Measurements from ENCODE around the gene SYT15. TPM values are rescaled to one million over a fixed set of nuclear protein-coding genes. Genes with fewer than 3 reads are reported as not detected.
"Not testable (repeated sequence)": the region's sequence is repeated elsewhere in the genome, so short reads cannot be mapped to it uniquely, and the experiment has no call there.

Gene SYT15
- total RNA-seq, 4 donors from 2014 or later, result 0.18 to 4.1 (median 0.46) TPM

- DNase-seq, H3K36me3 ChIP-seq, H3K9me3 ChIP-seq, H3K4me1 ChIP-seq, H3K4me3 ChIP-seq, H3K27ac ChIP-seq, H3K27me3 ChIP-seq: not testable (repeated sequence)
These were observed 8.6 kb downstream of the SYT15 start for GRCh38 chr10:46587546-46587945.

- H3K9me3 ChIP-seq, DNase-seq, H3K36me3 ChIP-seq, H3K27ac ChIP-seq, H3K27me3 ChIP-seq, H3K4me1 ChIP-seq, H3K4me3 ChIP-seq: not testable (repeated sequence)
These were observed 9.3 kb downstream of the SYT15 start for GRCh38 chr10:46588221-46588620.

- H3K36me3 ChIP-seq, H3K27me3 ChIP-seq, H3K4me3 ChIP-seq: not testable (repeated sequence)
These were observed 10.7 kb downstream of the SYT15 start for GRCh38 chr10:46589589-46589988.

GRCh38 chr10:46591053-46591452 lies 12.1 kb downstream of the SYT15 start:
- not testable (repeated sequence) for H3K4me3 ChIP-seq, DNase-seq, H3K27me3 ChIP-seq, H3K4me1 ChIP-seq, H3K27ac ChIP-seq, H3K36me3 ChIP-seq, H3K9me3 ChIP-seq

More at GRCh38 chr10:46589589-46589988, 10.7 kb downstream of the SYT15 start:
- not testable (repeated sequence) for H3K9me3 ChIP-seq, DNase-seq, H3K27ac ChIP-seq, H3K4me1 ChIP-seq

- not testable (repeated sequence) for H3K4me1 ChIP-seq, H3K36me3 ChIP-seq, H3K9me3 ChIP-seq, H3K4me3 ChIP-seq, H3K27ac ChIP-seq, H3K27me3 ChIP-seq, DNase-seq
These were observed 14.4 kb downstream of the SYT15 start for GRCh38 chr10:46593307-46593706.

GRCh38 chr10:46594453-46595063 lies 15.6 kb downstream of the SYT15 start:
- H3K27ac ChIP-seq, H3K4me3 ChIP-seq, H3K9me3 ChIP-seq, DNase-seq, H3K36me3 ChIP-seq, H3K4me1 ChIP-seq, H3K27me3 ChIP-seq: not testable (repeated sequence)

GRCh38 chr10:46596570-46596969 lies 17.6 kb downstream of the SYT15 start:
- H3K36me3 ChIP-seq, H3K4me3 ChIP-seq, H3K9me3 ChIP-seq, H3K27ac ChIP-seq, H3K4me1 ChIP-seq, H3K27me3 ChIP-seq: not testable (repeated sequence)
- peak in 1 of 3 donors; percentile 5 for DNase-seq

GRCh38 chr10:46597616-46598246 lies 18.8 kb downstream of the SYT15 start:
- peak in 1 of 3 donors; percentile 13 for DNase-seq
- peak overlapping the region; percentile 24 to 49 (median 38) for H3K4me3 ChIP-seq
- not testable (repeated sequence) for H3K4me1 ChIP-seq, H3K36me3 ChIP-seq, H3K27me3 ChIP-seq, H3K9me3 ChIP-seq
- H3K27ac ChIP-seq, result peak overlapping the region in 1 of 4 donors; percentile 45

GRCh38 chr10:46600516-46600915 lies 21.6 kb downstream of the SYT15 start:
- not testable (repeated sequence) for H3K27ac ChIP-seq, H3K4me1 ChIP-seq, H3K4me3 ChIP-seq, H3K27me3 ChIP-seq, DNase-seq, H3K9me3 ChIP-seq, H3K36me3 ChIP-seq

GRCh38 chr10:46615540-46615939 lies 36.6 kb downstream of the SYT15 start:
- H3K27me3 ChIP-seq, H3K4me3 ChIP-seq, H3K9me3 ChIP-seq, DNase-seq, H3K36me3 ChIP-seq, H3K4me1 ChIP-seq, H3K27ac ChIP-seq: not testable (repeated sequence)

GRCh38 chr10:46616227-46616626 lies 37.3 kb downstream of the SYT15 start:
- not testable (repeated sequence) for H3K4me1 ChIP-seq, H3K9me3 ChIP-seq, H3K4me3 ChIP-seq, H3K27ac ChIP-seq, H3K36me3 ChIP-seq, H3K27me3 ChIP-seq, DNase-seq

- H3K9me3 ChIP-seq, H3K27ac ChIP-seq, H3K4me1 ChIP-seq, H3K36me3 ChIP-seq, H3K27me3 ChIP-seq, H3K4me3 ChIP-seq, DNase-seq: not testable (repeated sequence)
These were observed 38.2 kb downstream of the SYT15 start for GRCh38 chr10:46617134-46617533.

- not testable (repeated sequence) for H3K27me3 ChIP-seq, H3K27ac ChIP-seq, H3K4me3 ChIP-seq, H3K36me3 ChIP-seq, DNase-seq, H3K4me1 ChIP-seq, H3K9me3 ChIP-seq
These were observed 39.0 kb downstream of the SYT15 start for GRCh38 chr10:46617913-46618312.

- H3K27me3 ChIP-seq, H3K9me3 ChIP-seq, H3K36me3 ChIP-seq, DNase-seq, H3K27ac ChIP-seq, H3K4me1 ChIP-seq, H3K4me3 ChIP-seq: not testable (repeated sequence)
These were observed 45.1 kb downstream of the SYT15 start for GRCh38 chr10:46623899-46624654.

GRCh38 chr10:46629805-46630204 lies 50.9 kb downstream of the SYT15 start:
- not testable (repeated sequence) for H3K9me3 ChIP-seq, H3K27ac ChIP-seq, H3K4me3 ChIP-seq, DNase-seq, H3K36me3 ChIP-seq, H3K4me1 ChIP-seq, H3K27me3 ChIP-seq

All from Peyer's patch (tissue), 4 donors.